HUES48 (cell line): ENCODE measurements around the gene DDX4.
"Not testable (repeated sequence)": the region's sequence is repeated elsewhere in the genome, so short reads cannot be mapped to it uniquely, and the experiment has no call there.

Source experiments
- H3K27ac ChIP-seq: one replicate; pipeline ENCODE4 v1.7.0; 2013; ENCODE audit warnings: low read depth, low read length, inconsistent platforms
- H3K27me3 ChIP-seq: 2 replicates; pipeline ENCODE4 v1.6.1; 2013; ENCODE audit warnings: mild to moderate bottlenecking, low read length; ENCODE audit not compliant: control insufficient read depth, insufficient read depth
- H3K36me3 ChIP-seq: 2 replicates; pipeline ENCODE4 v1.6.1; 2013; ENCODE audit warnings: low read length; ENCODE audit not compliant: control insufficient read depth, insufficient read depth
- H3K4me1 ChIP-seq: 2 replicates; pipeline ENCODE4 v1.6.1; 2013; ENCODE audit warnings: mild to moderate bottlenecking, low read length; ENCODE audit not compliant: control insufficient read depth, insufficient read depth
- H3K4me3 ChIP-seq: 2 replicates; pipeline ENCODE4 v1.5.1; 2013; ENCODE audit warnings: mild to moderate bottlenecking, low read depth, low read length
- H3K9ac ChIP-seq: 2 replicates; pipeline ENCODE4 v1.6.1; 2013; ENCODE audit warnings: mild to moderate bottlenecking, low read depth, low read length, moderate library complexity
- H3K9me3 ChIP-seq: 2 replicates; pipeline ENCODE4 v1.6.1; 2013; ENCODE audit warnings: low read length; ENCODE audit not compliant: control insufficient read depth, insufficient read depth

The DDX4 gene

DNA sequence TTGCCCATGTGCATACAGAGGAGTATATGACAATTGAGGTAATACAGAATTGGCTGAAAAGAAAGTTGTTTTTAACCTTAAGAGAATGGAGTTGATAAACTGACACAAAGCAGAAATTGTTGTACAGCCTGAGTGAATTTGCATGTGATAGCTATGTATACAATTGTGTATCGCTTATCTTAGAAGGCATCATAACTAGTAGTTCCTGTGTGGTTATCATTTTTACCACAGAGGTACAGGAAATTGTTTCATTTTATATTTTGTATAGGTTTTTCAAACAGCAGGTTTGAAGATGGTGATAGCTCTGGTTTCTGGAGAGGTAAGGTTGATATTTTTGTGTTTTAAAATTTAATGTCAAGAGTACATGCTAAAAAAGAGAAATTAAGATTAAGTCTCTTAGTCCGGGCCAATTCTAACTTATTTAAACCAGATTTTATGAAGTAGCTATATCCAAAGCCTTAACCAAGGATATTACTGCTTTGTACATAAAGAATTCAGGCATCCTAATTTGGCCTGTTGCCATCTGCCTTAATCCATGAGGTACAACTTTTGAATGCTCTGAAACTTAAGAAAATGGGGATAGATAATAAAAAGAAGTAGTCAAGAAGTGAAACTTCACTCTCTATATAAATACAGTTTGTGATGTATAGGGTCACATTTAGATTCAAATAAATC lies 26.0 kb downstream of the DDX4 start:
- Histone ChIP-seq H3K36me3 (no peaks in the 10 kb centered on the region), H3K9me3 (no peaks in the 10 kb centered on the region), H3K27me3 (no peaks in the 10 kb centered on the region), H3K4me3 (no peak overlapping the region), H3K4me1 (no peaks in the 10 kb centered on the region), H3K27ac (no peak overlapping the region), H3K9ac (no peak overlapping the region)

DNA sequence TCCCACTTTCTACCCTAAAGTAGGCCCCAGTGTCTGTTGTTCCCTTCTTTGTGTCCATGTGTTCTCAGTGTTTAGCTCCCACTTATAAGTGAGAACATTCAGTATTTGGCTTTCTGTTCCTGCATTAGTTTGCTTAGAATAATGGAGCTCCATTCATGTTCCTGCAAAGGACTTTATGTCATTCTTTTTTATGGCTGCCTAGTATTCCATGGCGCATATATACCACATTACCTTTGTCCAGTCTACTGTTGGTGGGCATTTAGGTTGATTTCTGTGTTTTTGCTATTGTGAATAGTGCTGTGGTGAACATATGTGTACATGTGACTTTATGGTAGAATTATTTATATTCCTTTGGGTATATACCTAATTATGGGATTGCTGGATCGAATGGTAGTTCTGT lies 30.4 kb downstream of the DDX4 start:
- Histone ChIP-seq H3K4me1 (peaks cover 24% of the 10 kb centered on the region), H3K4me3 (no peak overlapping the region), H3K36me3 (no peaks in the 10 kb centered on the region), H3K27me3 (no peaks in the 10 kb centered on the region), H3K27ac (no peak overlapping the region), H3K9me3 (no peaks in the 10 kb centered on the region), H3K9ac (no peak overlapping the region)

DNA sequence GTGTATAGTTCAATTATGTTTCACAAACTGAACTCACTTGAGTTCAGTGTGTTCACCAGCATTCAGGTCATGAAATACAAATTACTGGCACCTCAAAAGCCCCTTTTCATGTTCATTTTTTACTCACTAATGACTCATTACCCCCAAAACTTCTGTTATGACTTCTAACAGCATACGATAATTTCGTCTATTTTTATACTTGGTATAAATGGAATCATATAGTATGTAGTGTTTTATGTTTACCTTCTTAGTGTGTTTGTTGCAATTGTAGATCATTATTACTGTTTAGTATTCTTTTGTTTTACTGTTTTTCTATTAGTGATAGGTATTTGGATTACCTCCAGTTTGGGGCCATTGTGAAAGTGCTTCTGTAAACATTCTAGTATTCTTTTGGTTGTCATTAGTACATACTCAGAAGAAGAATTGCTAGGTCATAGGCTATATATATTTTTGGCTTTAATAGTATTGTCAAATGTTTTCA lies 33.4 kb downstream of the DDX4 start:
- no peaks in the 10 kb centered on the region for H3K9me3 ChIP-seq
- H3K27ac ChIP-seq: no peak overlapping the region
- peaks cover 24% of the 10 kb centered on the region for H3K4me1 ChIP-seq
- H3K4me3 ChIP-seq: no peak overlapping the region
- no peak overlapping the region for H3K9ac ChIP-seq
- no peaks in the 10 kb centered on the region for H3K27me3 ChIP-seq
- no peaks in the 10 kb centered on the region for H3K36me3 ChIP-seq

DNA sequence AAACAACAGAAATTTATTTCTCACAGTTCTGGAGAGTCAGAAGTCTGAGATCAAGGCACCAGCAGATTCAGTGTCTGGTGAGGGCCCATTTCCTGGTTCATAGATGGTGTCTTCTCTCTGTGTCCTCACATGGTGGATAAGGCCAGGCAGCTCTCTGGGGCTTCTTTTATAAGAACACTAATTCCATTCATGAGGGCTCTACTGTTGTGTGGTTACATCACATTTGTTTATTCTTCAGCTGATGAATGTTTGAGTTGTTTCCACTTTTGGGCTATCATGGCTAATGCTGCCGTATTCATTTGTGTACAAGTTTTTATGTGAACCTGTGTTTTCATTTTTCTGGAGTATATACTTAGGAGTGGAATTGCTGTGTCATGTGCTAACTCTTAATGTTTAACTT lies 35.2 kb downstream of the DDX4 start:
- no peaks in the 10 kb centered on the region for H3K27me3 ChIP-seq
- no peak overlapping the region for H3K9ac ChIP-seq
- H3K27ac ChIP-seq: no peak overlapping the region
- no peak overlapping the region for H3K4me3 ChIP-seq
- no peaks in the 10 kb centered on the region for H3K9me3 ChIP-seq
- H3K36me3 ChIP-seq: no peaks in the 10 kb centered on the region
- H3K4me1 ChIP-seq: peaks cover 24% of the 10 kb centered on the region

DNA sequence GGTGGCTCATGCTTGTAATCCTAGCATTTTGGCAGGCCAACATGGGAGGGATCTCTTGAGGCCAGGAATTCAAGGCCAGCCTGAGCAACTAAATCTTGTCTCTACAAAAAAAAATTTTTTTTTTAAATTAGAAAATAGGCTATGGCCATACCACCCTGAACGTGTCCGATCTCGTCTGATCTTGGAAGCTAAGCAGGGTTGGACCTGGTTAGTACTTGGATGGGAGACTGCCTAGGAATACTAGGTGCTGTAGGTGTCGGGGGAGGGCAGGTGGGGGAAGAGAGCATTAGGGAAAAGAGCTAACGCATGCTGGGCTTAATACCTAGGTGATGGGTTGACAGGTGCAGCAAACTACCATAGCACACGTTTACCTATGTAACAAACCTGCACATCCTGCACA lies 39.5 kb downstream of the DDX4 start:
- no peak overlapping the region for H3K27ac ChIP-seq
- H3K27me3 ChIP-seq: no peaks in the 10 kb centered on the region
- H3K9me3 ChIP-seq: no peaks in the 10 kb centered on the region
- peaks cover 6% of the 10 kb centered on the region; the same call in 1 of the 2 replicates for H3K4me1 ChIP-seq
- no peak overlapping the region for H3K4me3 ChIP-seq
- H3K9ac ChIP-seq: no peak overlapping the region
- H3K36me3 ChIP-seq: no peaks in the 10 kb centered on the region

DNA sequence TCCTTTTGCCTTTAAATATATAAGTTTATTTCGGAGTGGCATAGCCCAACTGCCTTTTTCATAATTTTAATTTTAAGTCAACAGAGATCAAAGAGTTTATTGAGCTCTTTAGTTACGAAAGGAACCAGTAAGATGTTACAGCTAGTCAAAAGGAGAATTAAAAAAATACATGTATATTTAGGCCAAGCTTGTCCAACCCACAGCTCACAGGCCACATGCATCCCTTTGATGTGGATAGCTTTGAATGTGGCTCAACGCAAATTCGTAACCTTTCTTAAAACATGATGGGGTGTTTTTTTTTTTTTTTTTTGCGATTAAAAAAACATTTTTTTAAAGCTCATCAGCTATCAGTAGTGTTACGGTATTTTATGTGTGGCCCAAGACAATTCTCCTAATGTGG lies 63.1 kb downstream of the DDX4 start:
- H3K27me3 ChIP-seq: no peaks in the 10 kb centered on the region
- H3K27ac ChIP-seq: no peak overlapping the region
- H3K4me1 ChIP-seq: no peaks in the 10 kb centered on the region
- H3K9me3 ChIP-seq: no peaks in the 10 kb centered on the region
- H3K36me3 ChIP-seq: no peaks in the 10 kb centered on the region
- H3K9ac ChIP-seq: no peak overlapping the region
- H3K4me3 ChIP-seq: no peak overlapping the region

DNA sequence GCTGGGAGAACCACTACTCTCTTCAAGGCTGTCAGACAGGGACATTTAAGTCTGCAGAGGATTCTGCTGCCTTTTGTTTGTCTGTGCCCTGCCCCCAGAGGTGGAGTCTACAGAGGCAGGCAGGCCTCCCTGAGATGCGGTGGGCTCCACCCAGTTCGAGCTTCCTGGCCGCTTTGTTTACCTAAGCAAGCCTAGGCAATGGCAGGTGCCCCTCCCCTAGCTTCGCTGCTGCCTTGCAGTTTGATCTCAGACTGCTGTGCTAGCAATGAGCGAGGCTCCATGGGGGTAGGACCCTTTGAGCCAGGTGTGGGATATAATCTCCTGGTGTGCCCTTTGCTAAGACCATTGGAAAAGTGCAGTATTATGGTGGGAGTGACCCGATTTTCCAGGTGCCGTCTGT lies 71.0 kb downstream of the DDX4 start:
- H3K36me3 ChIP-seq, H3K27me3 ChIP-seq, H3K4me3 ChIP-seq, H3K27ac ChIP-seq, H3K9ac ChIP-seq, H3K4me1 ChIP-seq, H3K9me3 ChIP-seq: not testable (repeated sequence)

DNA sequence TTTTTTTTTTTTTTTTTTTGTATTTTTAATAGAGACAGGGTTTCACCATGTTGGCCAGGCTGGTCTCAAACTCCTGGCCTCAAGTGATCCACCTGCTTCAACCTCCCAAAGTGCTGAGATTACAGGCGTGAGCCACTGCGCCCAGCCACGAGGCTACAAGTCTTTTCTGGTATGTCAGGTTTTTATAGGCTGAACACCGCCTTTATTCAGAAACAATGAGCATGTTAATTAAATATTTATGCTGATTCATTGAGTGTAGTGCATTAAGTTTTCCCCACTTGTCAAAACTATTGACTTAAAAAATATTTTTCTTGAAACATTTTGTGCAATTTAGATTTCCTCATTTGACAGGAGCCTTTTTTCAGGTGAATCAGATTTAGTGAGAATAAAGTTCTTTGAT lies 78.1 kb downstream of the DDX4 start:
- not testable (repeated sequence) for H3K36me3 ChIP-seq, H3K27me3 ChIP-seq, H3K9ac ChIP-seq, H3K27ac ChIP-seq, H3K4me1 ChIP-seq, H3K4me3 ChIP-seq, H3K9me3 ChIP-seq

DNA sequence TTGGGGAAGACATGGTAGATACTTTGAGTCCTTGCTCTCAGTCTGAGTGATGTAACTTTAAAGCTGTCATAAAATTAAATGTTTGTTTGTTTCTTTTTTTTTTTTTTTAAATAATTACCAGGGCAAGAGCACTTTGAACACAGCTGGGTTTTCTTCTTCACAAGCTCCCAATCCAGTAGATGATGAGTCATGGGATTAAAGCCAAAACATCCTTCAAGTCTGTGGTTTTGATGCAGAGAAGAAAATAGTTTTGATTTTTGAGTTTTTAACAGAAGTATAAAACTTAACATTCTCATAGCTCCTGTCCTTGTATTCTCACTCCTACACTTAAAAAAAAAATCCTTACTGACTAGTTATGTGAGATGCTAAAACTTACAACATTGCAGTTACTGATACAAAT lies 78.5 kb downstream of the DDX4 start:
- Histone ChIP-seq H3K27me3 (peaks cover 9% of the 10 kb centered on the region; the same call in 1 of the 2 replicates), H3K9me3 (no peaks in the 10 kb centered on the region), H3K9ac (no peak overlapping the region), H3K4me1 (no peaks in the 10 kb centered on the region), H3K27ac (no peak overlapping the region), H3K36me3 (no peaks in the 10 kb centered on the region), H3K4me3 (no peak overlapping the region)

DNA sequence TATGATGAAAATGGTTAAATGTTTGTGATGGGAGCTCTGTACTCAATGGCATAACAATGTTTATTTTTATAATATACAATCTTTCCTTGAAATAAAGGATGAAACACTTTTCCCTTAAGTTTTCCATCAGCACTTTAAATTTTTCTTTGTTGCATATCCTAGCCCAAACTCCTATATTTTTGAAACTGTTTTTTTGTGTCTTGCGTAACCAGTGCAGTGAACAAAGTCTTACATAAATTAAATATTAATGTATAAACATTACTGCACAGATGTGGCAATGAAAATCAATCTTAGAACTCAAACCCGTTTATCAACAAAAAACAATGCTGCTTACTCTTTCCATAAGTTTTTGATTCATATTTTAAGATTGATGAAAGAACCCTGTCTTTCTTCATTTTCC lies 79.2 kb downstream of the DDX4 start:
- Histone ChIP-seq H3K36me3 (no peaks in the 10 kb centered on the region), H3K4me1 (no peaks in the 10 kb centered on the region), H3K27me3 (peaks cover 15% of the 10 kb centered on the region), H3K9ac (no peak overlapping the region), H3K27ac (no peak overlapping the region), H3K4me3 (no peak overlapping the region), H3K9me3 (no peaks in the 10 kb centered on the region)

DNA sequence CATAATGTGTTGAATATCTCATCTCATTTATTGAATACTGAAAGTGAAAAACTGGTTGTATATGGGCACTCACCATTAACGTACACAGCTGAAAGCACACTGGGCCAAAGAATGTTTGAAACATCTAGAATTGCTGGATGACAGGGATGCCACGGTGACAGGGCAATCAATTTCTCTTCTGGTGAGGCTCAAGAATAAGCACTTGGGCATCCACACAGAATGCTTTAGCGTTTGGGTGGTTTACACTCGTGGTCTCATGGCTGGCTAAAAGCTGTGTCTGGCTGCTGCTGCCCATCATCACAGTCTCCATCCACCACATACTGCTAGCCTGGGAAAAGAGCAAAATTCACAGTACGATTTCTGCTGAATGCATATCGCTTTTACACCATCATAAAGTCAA lies 82.6 kb downstream of the DDX4 start:
- Histone ChIP-seq H3K9me3 (no peaks in the 10 kb centered on the region), H3K27ac (no peak overlapping the region)

More for the DNA sequence above, 82.6 kb downstream of the DDX4 start:
- no peaks in the 10 kb centered on the region for H3K4me1 ChIP-seq
- H3K36me3 ChIP-seq: no peaks in the 10 kb centered on the region
- no peak overlapping the region for H3K9ac ChIP-seq
- no peak overlapping the region for H3K4me3 ChIP-seq
- H3K27me3 ChIP-seq: peaks cover 26% of the 10 kb centered on the region
